HepG2 (cell line): ENCODE data around the gene HYI. TPM values are rescaled to one million over a fixed set of nuclear protein-coding genes. Genes with fewer than 3 reads are reported as not detected.

ENCODE experiments used
- ATAC-seq: fragments of 200-7000 bp; cut with Tn5 transposase; 3 replicates; pipeline ENCODE4 v1.9.1; 2020; ENCODE audit warnings: mild to moderate bottlenecking, moderate library complexity
- BruUV-seq: library from RNA; stranded (reverse); fragments of 400-500 nt; replicated peaks from 2 replicates; lab custom pipeline; 2021; lab: Mats Ljungman, UMichigan
- CTCF ChIA-PET: fragments of 300-600 bp; formaldehyde crosslinking; extraction: SDS; loops from one replicate; lab custom pipeline; 2021; ENCODE audit warnings: low total read pairs, inconsistent platforms, low intra/inter-chr PET ratio; lab: Yijun Ruan, JAX
- POLR2A ChIA-PET: fragments of 350-600 bp; sonication (Branson Sonifier 250); formaldehyde crosslinking; loops from one replicate; lab custom pipeline; 2020; ENCODE audit warnings: antibody characterized with exemption, inconsistent platforms; lab: Yijun Ruan, JAX
- DNase-seq: peaks from one replicate; pipeline ENCODE4 v3.0.0-alpha.2; 2015; ENCODE audit warnings: low spot score
- FAIRE-seq: peaks from 3 replicates; lab custom pipeline; 2011; peaks lifted over from hg19 to GRCh38; lab: Jason Lieb, UNC
- H2AFZ ChIP-seq: one replicate; pipeline ENCODE4 v1.6.1; 2011; ENCODE audit warnings: low read length, inconsistent platforms
- H3K27ac ChIP-seq: fragments of 300-600 bp; 3 replicates; pipeline ENCODE4 v1.8.0; 2011; ENCODE audit warnings: mixed run types, mild to moderate bottlenecking, mixed read lengths, low read length, inconsistent platforms; ENCODE audit not compliant: insufficient read depth; ENCODE audit errors: extremely low read length
- H3K27me3 ChIP-seq, 2 experiments: fragments of 200-600 bp in 1 of 2; 2 replicates in 1 of 2; 3 replicates in 1 of 2; pipeline versions ENCODE4 v1.6.0 to v1.8.0; 2011; ENCODE audit warnings: low read length in 2 of 2, mild to moderate bottlenecking in 2 of 2, moderate library complexity in 2 of 2, inconsistent platforms in 1 of 2; ENCODE audit not compliant: insufficient read depth in 2 of 2, control insufficient read depth in 1 of 2
- H3K36me3 ChIP-seq, 2 experiments: fragments of 200-600 bp in 1 of 2; replicated peaks in 1 of 2; 2 replicates in 1 of 2; 3 replicates in 1 of 2; pipeline versions ENCODE4 v1.5.1 to v1.8.0; 2011; ENCODE audit warnings: low read length in 2 of 2, inconsistent platforms in 1 of 2; ENCODE audit not compliant: insufficient read depth in 2 of 2, control insufficient read depth in 1 of 2
- H3K4me1 ChIP-seq: 2 replicates; pipeline ENCODE4 v1.5.1; 2012; ENCODE audit warnings: low read length, inconsistent platforms; ENCODE audit not compliant: insufficient read depth
- H3K4me2 ChIP-seq: 2 replicates; pipeline ENCODE4 v1.6.0; 2011; ENCODE audit warnings: low read depth, low read length, inconsistent platforms
- H3K4me3 ChIP-seq, 3 experiments: fragments of 200-600 bp in 1 of 3; sonication (generic), shearing (Covaris generic) in 1 of 3; replicated peaks in 1 of 3; 2 replicates each; pipeline ENCODE4 v1.5.1; 2011 to 2016; ENCODE audit warnings: low read length in 3 of 3, inconsistent platforms in 2 of 3, low read depth in 2 of 3, mild to moderate bottlenecking in 2 of 3, control low read depth in 1 of 3, mixed read lengths in 1 of 3; ENCODE audit not compliant: insufficient read depth in 1 of 3
- H3K79me2 ChIP-seq: one replicate; pipeline ENCODE4 v1.6.1; 2011; ENCODE audit warnings: low read length, inconsistent platforms; ENCODE audit not compliant: insufficient read depth
- H3K9ac ChIP-seq: 2 replicates; pipeline ENCODE4 v1.6.0; 2011; ENCODE audit warnings: mild to moderate bottlenecking, low read depth, low read length, inconsistent platforms; ENCODE audit not compliant: insufficient read depth
- H3K9me3 ChIP-seq: 2 replicates; pipeline ENCODE4 v1.5.1; 2012; ENCODE audit warnings: mild to moderate bottlenecking, low read length
- H4K20me1 ChIP-seq: 2 replicates; pipeline ENCODE4 v1.6.0; 2011; ENCODE audit warnings: inconsistent platforms, mild to moderate bottlenecking, low read length, moderate library complexity; ENCODE audit not compliant: insufficient read depth
- ELF1 ChIP-seq: sonication (generic); formaldehyde crosslinking; IDR thresholded peaks from 2 replicates; pipeline ENCODE4 v1.4.0; 2020; ENCODE audit warnings: missing genetic modification reagents
- MAF1 ChIP-seq: sonication (generic); formaldehyde crosslinking; IDR thresholded peaks from 2 replicates; pipeline ENCODE4 v1.5.0; 2020; ENCODE audit warnings: missing genetic modification reagents, borderline replicate concordance
- WGBS: methylation state at CpG from one replicate; pipeline ENCODE4 v1.1.6; 2017; ENCODE audit warnings: low lambda C conversion rate; 5-methylcytosine and 5-hydroxymethylcytosine counted together
- in situ Hi-C: cut with HindIII; loops from 2 replicates; pipeline ENCODE4 v1.10.0; 2017; ENCODE audit warnings: low pct_unique_long_range_greater_than_20kb; ENCODE audit not compliant: extremely low pct_ligation_motif_present
- intact Hi-C: fragments of 100-400 bp; cut with micrococcal nuclease; formaldehyde crosslinking; loops from one replicate; pipeline ENCODE4 v1.10.0; 2022; ENCODE audit not compliant: unreplicated experiment
- polyA plus RNA-seq, 8 experiments: library from polyadenylated mRNA; depleted of rRNA in 3 of 8; stranded (reverse) in 7 of 8; unstranded in 1 of 8; fragments of >200 nt; fragmentation: Illumina TruSeq in 4 of 8; extraction: Trizol in 4 of 8; gene quantifications; 2 replicates each; pipeline versions ENCODE4 v1.2.1 to v1.2.3, GENCODE V29; 2011 to 2016; ENCODE audit warnings: low read depth in 4 of 8, missing spikeins in 1 of 8, mixed read lengths in 1 of 8; ENCODE audit not compliant: insufficient read depth in 1 of 8
- total RNA-seq, 5 experiments: library from RNA; depleted of rRNA; stranded (reverse); fragments of >200 nt; fragmentation: Illumina TruSeq; extraction: Trizol; gene quantifications; 2 replicates each; pipeline ENCODE4 v1.2.3, GENCODE V29; 2016; ENCODE audit warnings: low read depth in 1 of 5
- TF ChIP-seq, protein P1 (sequence below): sonication (generic); formaldehyde crosslinking; IDR thresholded peaks from 2 replicates; pipeline ENCODE4 v1.8.1; 2023; ENCODE audit warnings: mild to moderate bottlenecking, missing genetic modification reagents, borderline replicate concordance
- TF ChIP-seq, protein P2 (sequence below): sonication (generic); formaldehyde crosslinking; conservative IDR thresholded peaks from 2 replicates; pipeline ENCODE4 v1.8.0; 2022; ENCODE audit warnings: mild to moderate bottlenecking, moderate library complexity, missing genetic modification reagents

HYI gene
- total and polyA plus RNA-seq, 2 of the 13 experiments (the other 11 are each of a cell fraction or from before 2014, with no cell fraction given) = not detected

DNA sequence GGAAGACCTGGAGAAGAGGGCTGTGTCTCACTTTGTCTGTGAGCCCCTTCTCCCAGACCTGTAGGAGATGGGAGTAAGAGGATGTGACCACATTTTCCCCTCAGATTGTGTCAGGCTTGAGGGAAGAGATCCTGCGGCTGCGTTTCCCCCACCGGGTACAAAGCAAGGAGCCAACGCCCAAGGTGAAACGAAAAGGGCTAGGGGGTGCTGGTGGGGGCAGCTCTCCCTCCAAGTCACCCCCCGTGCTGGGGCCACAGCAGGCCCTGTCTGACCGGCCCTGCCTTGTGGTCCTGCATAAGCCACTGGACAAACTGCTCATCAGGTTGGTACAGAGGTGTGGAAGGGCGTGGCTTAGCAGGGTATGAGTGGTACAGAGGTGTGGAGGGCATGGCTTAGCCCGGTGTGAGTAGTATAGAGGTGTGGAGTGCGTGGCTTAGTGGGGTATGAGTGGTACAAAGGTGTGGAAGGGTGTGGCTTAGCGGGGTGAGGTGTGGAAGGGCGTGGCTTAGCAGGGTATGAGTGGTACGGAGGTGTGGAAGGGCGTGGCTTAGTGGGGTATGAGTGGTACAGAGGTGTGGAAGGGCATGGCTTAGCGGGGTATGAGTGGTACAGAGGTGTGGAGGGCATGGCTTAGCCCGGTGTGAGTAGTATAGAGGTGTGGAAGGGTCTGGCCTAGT is 30.6 kb downstream of the HYI start:
- FAIRE-seq (no peak), DNase-seq (no peak), ATAC-seq (no peak)
- no peaks in the 10 kb centered on the region for H3K79me2 ChIP-seq
- in situ Hi-C loops (loop anchor here (25.0 kb wide), 1 partner anchor 511 kb away; no protein-coding TSS in a partner anchor), intact Hi-C loops (no loop called here)
- POLR2A ChIA-PET = no interaction called here
- 0 out of 2 replicates have a peak, but pooled peaks cover 6% of the 10 kb centered on the region for H3K4me1 ChIP-seq
- H3K9ac ChIP-seq = no peak overlapping the region
- no TSS peak for BruUV-seq
- H3K36me3 ChIP-seq = peaks cover 30 to 78% of the 10 kb centered on the region in 2 experiments
- no peak overlapping the region for H2AFZ ChIP-seq
- TF ChIP-seq, protein P1, sequence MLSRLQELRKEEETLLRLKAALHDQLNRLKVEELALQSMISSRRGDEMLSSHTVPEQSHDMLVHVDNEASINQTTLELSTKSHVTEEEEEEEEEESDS (CRISPR knock-in tag) = no peak
- TF ChIP-seq ELF1 (CRISPR knock-in tag) (no peak), MAF1 (CRISPR knock-in tag) (no peak)
- TF ChIP-seq, protein P2, sequence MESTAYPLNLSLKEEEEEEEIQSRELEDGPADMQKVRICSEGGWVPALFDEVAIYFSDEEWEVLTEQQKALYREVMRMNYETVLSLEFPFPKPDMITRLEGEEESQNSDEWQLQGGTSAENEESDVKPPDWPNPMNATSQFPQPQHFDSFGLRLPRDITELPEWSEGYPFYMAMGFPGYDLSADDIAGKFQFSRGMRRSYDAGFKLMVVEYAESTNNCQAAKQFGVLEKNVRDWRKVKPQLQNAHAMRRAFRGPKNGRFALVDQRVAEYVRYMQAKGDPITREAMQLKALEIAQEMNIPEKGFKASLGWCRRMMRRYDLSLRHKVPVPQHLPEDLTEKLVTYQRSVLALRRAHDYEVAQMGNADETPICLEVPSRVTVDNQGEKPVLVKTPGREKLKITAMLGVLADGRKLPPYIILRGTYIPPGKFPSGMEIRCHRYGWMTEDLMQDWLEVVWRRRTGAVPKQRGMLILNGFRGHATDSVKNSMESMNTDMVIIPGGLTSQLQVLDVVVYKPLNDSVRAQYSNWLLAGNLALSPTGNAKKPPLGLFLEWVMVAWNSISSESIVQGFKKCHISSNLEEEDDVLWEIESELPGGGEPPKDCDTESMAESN (CRISPR knock-in tag) = no peak
- CTCF ChIA-PET = no interaction called here
- H3K4me2 ChIP-seq = no peak overlapping the region
- H3K4me3 ChIP-seq = no peak overlapping the region
- no peaks in the 10 kb centered on the region for H3K27me3 ChIP-seq
- 95% methylated on average over 15 of the region's 16 CpGs for WGBS
- H3K27ac ChIP-seq = no peak overlapping the region
- no peaks in the 10 kb centered on the region for H4K20me1 ChIP-seq
- H3K9me3 ChIP-seq = no peaks in the 10 kb centered on the region
